Cardiac muscle cell (in vitro differentiated cells and primary cell): ENCODE results near the gene HLA-F. TPM values are rescaled to one million over a fixed set of nuclear protein-coding genes. Genes with fewer than 3 reads are reported as not detected.

Experiments used
- DNase-seq, 2 donors: peaks; one replicate each; pipeline versions ENCODE4 v3.0.0 to v3.0.0-alpha.2; 2010 to 2017; ENCODE audit warnings: low read depth in 1 of 2, low spot score in 1 of 2
- H3K27ac ChIP-seq: fragments of 200-600 bp; sonication (generic); 2 replicates; pipeline ENCODE4 v1.5.1; 2016
- H3K27me3 ChIP-seq: fragments of 200-600 bp; sonication (generic); 2 replicates; pipeline ENCODE4 v1.6.0; 2016; ENCODE audit warnings: control low read depth
- H3K36me3 ChIP-seq: fragments of 200-600 bp; sonication (generic); 2 replicates; pipeline ENCODE4 v1.5.1; 2016; ENCODE audit warnings: control low read depth
- H3K4me1 ChIP-seq: fragments of 200-600 bp; sonication (generic); 2 replicates; pipeline ENCODE4 v1.8.1; 2017; ENCODE audit warnings: low read depth, mild to moderate bottlenecking, mixed run types
- H3K4me3 ChIP-seq: fragments of 200-600 bp; sonication (generic); 2 replicates; pipeline ENCODE4 v1.5.1; 2016; ENCODE audit warnings: mild to moderate bottlenecking
- H3K9me3 ChIP-seq: fragments of 200-600 bp; sonication (generic); 2 replicates; pipeline ENCODE4 v1.5.1; 2017; ENCODE audit warnings: low read depth, mild to moderate bottlenecking, control low read depth
- polyA plus RNA-seq: library from polyadenylated mRNA; unstranded; fragments of >200 nt; fragmentation: Nextera tagmentation; extraction: Ambion mirVana; gene quantifications from 2 replicates; pipeline ENCODE4 v1.2.1, GENCODE V29; 2016
- total RNA-seq: library from RNA; depleted of rRNA; stranded (reverse); fragments of >200 nt; gene quantifications from 2 replicates; pipeline ENCODE4 v1.2.3, GENCODE V29; 2016
- TF ChIP-seq, protein P1 (sequence below): IDR thresholded peaks from 2 replicates; pipeline ENCODE4 v1.5.1; 2012; ENCODE audit warnings: low read depth, mild to moderate bottlenecking, low read length

HLA-F gene
- total and polyA plus RNA-seq, 2 experiments from 2014 or later: 0.84 to 1.5 TPM

DNA sequence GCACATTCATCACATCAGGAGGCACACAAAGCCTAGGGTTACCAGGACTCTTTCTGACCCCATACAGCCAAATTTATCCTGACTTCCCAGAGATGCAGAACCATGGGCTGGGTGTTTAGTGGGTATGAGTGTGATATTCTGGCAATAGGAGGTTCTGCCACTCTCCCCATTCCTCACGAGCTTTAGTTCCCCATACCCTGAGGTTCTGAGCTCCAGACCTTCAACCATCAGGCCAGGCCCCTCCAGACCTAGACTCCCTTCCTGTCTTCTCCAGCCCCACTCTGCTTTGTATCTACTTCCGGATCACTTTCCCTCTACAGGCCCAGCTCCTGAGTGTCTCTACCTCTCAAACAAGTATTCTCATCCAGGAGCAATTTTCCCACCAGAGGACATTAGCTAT, 4.4 kb downstream of the HLA-F start:
- TF ChIP-seq, protein P1, sequence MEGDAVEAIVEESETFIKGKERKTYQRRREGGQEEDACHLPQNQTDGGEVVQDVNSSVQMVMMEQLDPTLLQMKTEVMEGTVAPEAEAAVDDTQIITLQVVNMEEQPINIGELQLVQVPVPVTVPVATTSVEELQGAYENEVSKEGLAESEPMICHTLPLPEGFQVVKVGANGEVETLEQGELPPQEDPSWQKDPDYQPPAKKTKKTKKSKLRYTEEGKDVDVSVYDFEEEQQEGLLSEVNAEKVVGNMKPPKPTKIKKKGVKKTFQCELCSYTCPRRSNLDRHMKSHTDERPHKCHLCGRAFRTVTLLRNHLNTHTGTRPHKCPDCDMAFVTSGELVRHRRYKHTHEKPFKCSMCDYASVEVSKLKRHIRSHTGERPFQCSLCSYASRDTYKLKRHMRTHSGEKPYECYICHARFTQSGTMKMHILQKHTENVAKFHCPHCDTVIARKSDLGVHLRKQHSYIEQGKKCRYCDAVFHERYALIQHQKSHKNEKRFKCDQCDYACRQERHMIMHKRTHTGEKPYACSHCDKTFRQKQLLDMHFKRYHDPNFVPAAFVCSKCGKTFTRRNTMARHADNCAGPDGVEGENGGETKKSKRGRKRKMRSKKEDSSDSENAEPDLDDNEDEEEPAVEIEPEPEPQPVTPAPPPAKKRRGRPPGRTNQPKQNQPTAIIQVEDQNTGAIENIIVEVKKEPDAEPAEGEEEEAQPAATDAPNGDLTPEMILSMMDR: no peak
- H3K36me3 ChIP-seq: no peaks in the 10 kb centered on the region
- H3K4me1 ChIP-seq: no peaks in the 10 kb centered on the region
- H3K27ac ChIP-seq: no peak overlapping the region
- peaks cover 78% of the 10 kb centered on the region for H3K27me3 ChIP-seq
- DNase-seq: no peak
- H3K9me3 ChIP-seq: no peaks in the 10 kb centered on the region
- no peak overlapping the region for H3K4me3 ChIP-seq

DNA sequence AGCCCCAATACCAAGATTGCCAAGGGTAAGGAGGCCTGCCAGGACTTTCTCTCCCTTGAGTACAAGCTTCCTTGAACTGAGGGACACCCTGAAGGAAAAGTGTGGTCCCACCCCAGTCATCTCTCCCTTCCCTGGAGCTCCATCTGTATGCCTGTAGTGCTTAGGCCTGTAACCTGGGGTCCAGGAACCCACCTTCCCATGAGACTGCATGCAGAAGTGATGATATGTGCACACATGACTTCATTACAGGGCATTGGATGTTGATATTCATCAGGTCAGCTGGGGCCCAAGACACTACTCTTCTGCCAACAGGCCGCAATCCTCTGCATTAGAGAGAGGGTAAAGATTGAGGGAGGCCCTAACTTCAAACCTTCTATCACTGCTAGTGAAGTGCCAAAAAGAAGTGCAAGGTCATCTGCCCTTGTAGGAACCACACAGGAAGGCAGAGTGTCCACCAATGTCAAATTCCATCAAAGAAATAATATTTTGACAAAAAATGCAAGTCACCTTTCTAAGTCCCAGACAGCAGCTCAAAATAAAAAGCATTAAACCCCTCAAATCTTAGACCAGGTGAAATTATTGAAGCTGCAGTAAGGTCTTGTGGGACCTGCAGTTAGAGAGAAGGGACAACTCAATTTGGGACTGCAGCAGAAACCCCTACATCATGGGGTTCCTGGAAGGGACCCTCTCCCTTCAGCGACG, 5.1 kb downstream of the HLA-F start:
- TF ChIP-seq, protein P1: no peak
- Histone ChIP-seq H3K4me1 (no peaks in the 10 kb centered on the region), H3K36me3 (no peaks in the 10 kb centered on the region), H3K27me3 (peaks cover 72% of the 10 kb centered on the region), H3K27ac (no peak overlapping the region), H3K4me3 (no peak overlapping the region), H3K9me3 (no peaks in the 10 kb centered on the region)
- DNase-seq: no peak

DNA sequence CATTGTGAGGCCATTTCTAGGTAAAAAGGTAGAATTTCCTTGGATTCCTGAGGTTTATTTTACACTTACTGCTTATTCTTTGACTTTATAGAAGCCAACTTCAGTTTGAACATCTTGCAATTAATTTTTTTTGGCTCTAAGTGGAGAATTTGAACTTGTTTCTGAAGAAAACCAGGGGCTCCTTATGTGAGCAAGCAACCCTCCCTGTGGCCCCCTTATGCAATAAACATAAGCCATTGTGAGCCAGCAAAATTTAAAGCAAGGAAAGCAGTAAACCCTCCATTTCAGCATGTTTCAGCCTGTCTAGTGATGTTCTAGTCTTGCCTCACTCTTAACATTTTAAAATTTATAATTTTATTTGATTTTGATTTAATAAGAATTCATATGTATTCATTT, 5.6 kb downstream of the HLA-F start:
- no peak for DNase-seq
- H3K36me3 ChIP-seq: no peaks in the 10 kb centered on the region
- no peaks in the 10 kb centered on the region for H3K9me3 ChIP-seq

DNA sequence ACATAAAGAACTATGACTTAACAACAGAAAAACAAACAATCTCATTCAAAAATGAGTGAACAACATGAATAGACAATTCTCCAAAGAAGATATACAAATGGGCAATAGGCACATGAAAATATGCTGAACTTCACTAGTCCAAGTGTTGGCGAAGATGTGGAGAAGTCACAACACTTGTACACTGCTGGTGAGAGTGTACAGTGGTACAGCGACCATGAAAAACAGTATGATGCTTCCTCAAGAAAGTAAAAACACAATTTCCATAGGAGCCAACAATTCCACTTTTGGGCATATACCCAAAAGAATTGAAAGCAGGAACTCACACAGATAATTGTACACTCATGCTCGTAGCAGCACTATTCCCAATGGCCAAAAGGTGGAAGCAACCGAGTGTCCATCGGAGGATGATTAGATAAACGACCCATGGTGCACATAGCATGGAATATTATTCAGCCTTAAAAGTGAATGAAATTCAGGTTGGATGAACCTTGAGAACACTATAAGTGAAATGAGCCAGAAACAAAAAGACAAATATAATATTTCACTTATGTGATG, 6.6 kb downstream of the HLA-F start:
- peaks cover 58% of the 10 kb centered on the region for H3K27me3 ChIP-seq

More for the DNA sequence above, 5.6 kb downstream of the HLA-F start:
- TF ChIP-seq, protein P1: no peak
- Histone ChIP-seq H3K4me1 (no peaks in the 10 kb centered on the region), H3K27ac (no peak overlapping the region), H3K27me3 (peaks cover 66% of the 10 kb centered on the region), H3K4me3 (no peak overlapping the region)

DNA sequence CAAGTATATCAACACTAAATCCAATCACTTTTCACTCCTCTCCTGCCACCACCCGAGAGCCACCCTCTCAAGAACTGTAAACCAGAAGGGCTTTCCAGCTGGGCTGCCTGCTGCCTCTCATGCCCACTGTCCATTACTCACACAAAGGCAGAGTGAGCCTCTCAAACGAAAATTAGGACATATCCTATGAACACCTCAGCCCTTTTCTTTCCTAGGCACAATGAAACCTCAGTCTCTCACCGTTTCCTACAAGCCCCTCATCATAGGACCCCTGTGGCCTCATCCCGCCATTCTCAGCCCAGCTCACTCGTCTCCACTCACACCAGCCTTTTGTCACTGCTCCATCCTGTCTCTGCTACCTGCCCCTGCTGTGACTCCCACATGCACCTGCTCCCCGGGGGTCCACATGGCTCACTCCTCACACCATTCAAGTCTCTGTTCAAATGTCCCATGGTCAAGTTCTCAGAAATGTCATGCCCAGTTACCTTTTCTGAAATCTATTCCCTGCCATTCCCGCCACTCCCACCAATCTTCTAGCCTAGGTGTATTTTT, 7.4 kb downstream of the HLA-F start:
- TF ChIP-seq, protein P1: no peak
- no peak for DNase-seq

More for the DNA sequence above, 6.6 kb downstream of the HLA-F start:
- Histone ChIP-seq H3K9me3 (no peaks in the 10 kb centered on the region), H3K4me3 (no peak overlapping the region), H3K36me3 (no peaks in the 10 kb centered on the region), H3K27ac (no peak overlapping the region), H3K4me1 (no peaks in the 10 kb centered on the region)
- TF ChIP-seq, protein P1: no peak
- DNase-seq: no peak

More for the DNA sequence above, 7.4 kb downstream of the HLA-F start:
- H3K27me3 ChIP-seq: peaks cover 50% of the 10 kb centered on the region
- H3K4me1 ChIP-seq: no peaks in the 10 kb centered on the region
- H3K4me3 ChIP-seq: no peak overlapping the region
- H3K9me3 ChIP-seq: no peaks in the 10 kb centered on the region
- H3K36me3 ChIP-seq: no peaks in the 10 kb centered on the region
- no peak overlapping the region for H3K27ac ChIP-seq
